Endothelial cell of umbilical vein (primary cell): ENCODE results near the gene EEFSEC. TPM values are rescaled to one million over a fixed set of nuclear protein-coding genes. Genes with fewer than 3 reads are reported as not detected.

ENCODE experiments used
- BruUV-seq: library from RNA; stranded (reverse); fragments of 400-500 nt; replicated peaks from 2 replicates; lab custom pipeline; 2021; lab: Mats Ljungman, UMichigan
- CTCF ChIA-PET: fragments of 300-600, 350-600 bp; sonication (Branson Sonifier 250); formaldehyde crosslinking; loops from one replicate; lab custom pipeline; 2021; ENCODE audit warnings: antibody characterized with exemption, inconsistent platforms; lab: Charles Lee
- POLR2A ChIA-PET: fragments of 300-600, 350-600 bp; sonication (Branson Sonifier 250); formaldehyde crosslinking; loops from one replicate; lab custom pipeline; 2021; ENCODE audit warnings: antibody characterized with exemption, inconsistent platforms; lab: Charles Lee
- DNase-seq: peaks from one replicate; pipeline ENCODE4 v3.0.0-alpha.2; 2011; ENCODE audit warnings: low read depth, low spot score
- FAIRE-seq: peaks from 2 replicates; lab custom pipeline; 2011; peaks lifted over from hg19 to GRCh38; lab: Jason Lieb, UNC
- H2AFZ ChIP-seq: 2 replicates; pipeline ENCODE4 v1.6.0; 2012; ENCODE audit warnings: low read depth, low read length, control low read depth, inconsistent platforms
- H3K27ac ChIP-seq: 2 replicates; pipeline ENCODE4 v1.5.1; 2011; ENCODE audit warnings: low read depth, mild to moderate bottlenecking, control low read depth, low read length, moderate library complexity; ENCODE audit not compliant: insufficient read depth
- H3K27me3 ChIP-seq, 2 experiments: 2 replicates each; pipeline versions ENCODE4 v1.6.0 to v1.6.1; 2011; ENCODE audit warnings: low read length in 2 of 2, mixed read lengths in 1 of 2; ENCODE audit not compliant: control insufficient read depth in 2 of 2, insufficient read depth in 2 of 2
- H3K36me3 ChIP-seq, 2 experiments: 2 replicates in 1 of 2; 3 replicates in 1 of 2; pipeline ENCODE4 v1.5.1; 2011; ENCODE audit warnings: low read length in 2 of 2, mild to moderate bottlenecking in 1 of 2, moderate library complexity in 1 of 2; ENCODE audit not compliant: control insufficient read depth in 2 of 2, insufficient read depth in 2 of 2; ENCODE audit errors: extremely low read depth in 1 of 2
- H3K4me1 ChIP-seq: 3 replicates; pipeline ENCODE4 v1.5.1; 2011; ENCODE audit warnings: mild to moderate bottlenecking, low read length; ENCODE audit not compliant: control insufficient read depth, insufficient read depth; ENCODE audit errors: extremely low read depth
- H3K4me2 ChIP-seq: 2 replicates; pipeline ENCODE4 v1.6.1; 2011; ENCODE audit warnings: low read length, control low read depth, mixed read lengths; ENCODE audit not compliant: insufficient read depth
- H3K4me3 ChIP-seq, 3 experiments: fragments of 200-600 bp in 1 of 3; sonication (generic), shearing (Covaris generic) in 1 of 3; replicated peaks in 1 of 3; 2 replicates each; pipeline ENCODE4 v1.5.1; 2011 to 2016; ENCODE audit warnings: control low read depth in 3 of 3, low read length in 3 of 3, mild to moderate bottlenecking in 2 of 3, inconsistent platforms in 1 of 3, low read depth in 1 of 3, moderate library complexity in 1 of 3; ENCODE audit not compliant: insufficient read depth in 1 of 3
- H3K79me2 ChIP-seq: 2 replicates; pipeline ENCODE4 v1.6.0; 2012; ENCODE audit warnings: low read length, inconsistent platforms; ENCODE audit not compliant: control insufficient read depth, insufficient read depth
- H3K9ac ChIP-seq: replicated peaks from 2 replicates; pipeline ENCODE3; 2011; ENCODE audit warnings: low read length, control low read depth; ENCODE audit not compliant: insufficient read depth; ENCODE audit errors: extremely low read depth
- H3K9me1 ChIP-seq: replicated peaks from 3 replicates; pipeline ENCODE4 v1.6.0; 2011; ENCODE audit warnings: mild to moderate bottlenecking, low read length; ENCODE audit not compliant: control insufficient read depth, insufficient read depth; ENCODE audit errors: extremely low read depth
- H3K9me3 ChIP-seq: replicated peaks from 2 replicates; pipeline ENCODE4 v1.5.1; 2012; ENCODE audit warnings: low read length, inconsistent platforms; ENCODE audit not compliant: control insufficient read depth, insufficient read depth
- H4K20me1 ChIP-seq: replicated peaks from 2 replicates; pipeline ENCODE3; 2011; ENCODE audit warnings: mild to moderate bottlenecking, low read length; ENCODE audit not compliant: control insufficient read depth, insufficient read depth; ENCODE audit errors: extremely low read depth
- CTCF ChIP-seq, 2 donors: IDR thresholded peaks; 1 replicate in 1 of 2; 2 replicates in 1 of 2; pipeline ENCODE4 v1.5.1; 2011; ENCODE audit warnings: low read length in 2 of 2, mild to moderate bottlenecking in 2 of 2, moderate library complexity in 2 of 2, control low read depth in 1 of 2, inconsistent platforms in 1 of 2, low read depth in 1 of 2; ENCODE audit not compliant: insufficient read depth in 1 of 2; ENCODE audit errors: extremely low read depth in 1 of 2
- EZH2 ChIP-seq: IDR thresholded peaks from 2 replicates; pipeline ENCODE4 v1.6.1; 2012; ENCODE audit warnings: borderline replicate concordance, low read depth, mild to moderate bottlenecking, moderate library complexity, low read length, inconsistent platforms; ENCODE audit not compliant: severe bottlenecking
- GATA2 ChIP-seq: IDR thresholded peaks from 2 replicates; pipeline ENCODE4 v1.7.0; 2011; ENCODE audit warnings: low read depth, mild to moderate bottlenecking, moderate library complexity, mixed read lengths, low read length; ENCODE audit not compliant: insufficient read length, insufficient read depth
- JUN ChIP-seq: IDR thresholded peaks from 2 replicates; pipeline ENCODE4 v1.6.1; 2011; ENCODE audit warnings: borderline replicate concordance, low read depth; ENCODE audit not compliant: insufficient read length, insufficient read depth
- POLR2A ChIP-seq: IDR thresholded peaks from 2 replicates; pipeline ENCODE4 v1.6.1; 2012; ENCODE audit warnings: low read depth, mild to moderate bottlenecking, control low read depth, low read length
- dilution Hi-C: fragments of 300-500 bp; cut with MboI; formaldehyde crosslinking; loops from one replicate; pipeline ENCODE4 v1.15.0; 2019; ENCODE audit warnings: low sequenced_read_pairs; ENCODE audit not compliant: extremely low pct_ligation_motif_present
- intact Hi-C: fragments of 100-400 bp; cut with micrococcal nuclease; formaldehyde crosslinking; loops from one replicate; pipeline ENCODE4 v1.10.0; 2022
- polyA plus RNA-seq, 4 experiments: library from polyadenylated mRNA; depleted of rRNA in 3 of 4; stranded (reverse) in 3 of 4; unstranded in 1 of 4; fragments of >200 nt; gene quantifications; 2 replicates each; pipeline versions ENCODE4 v1.2.1 to v1.2.3, GENCODE V29; 2011 to 2012; ENCODE audit warnings: missing spikeins in 1 of 4
- total RNA-seq: library from RNA; stranded (reverse); gene quantifications from 2 replicates; pipeline ENCODE4 v1.2.3, GENCODE V29; 2021

EEFSEC gene
- total and polyA plus RNA-seq, 2 donors (not counting 3 experiments of a cell fraction or from before 2014, with no cell fraction given), result 13.1 to 14.5 TPM

GRCh38 chr3:128280481-128281052 is 127.3 kb downstream of the EEFSEC start:
- Histone ChIP-seq H3K79me2 (no peaks in the 10 kb centered on the region), H3K27me3 (no peaks in the 10 kb centered on the region), H3K4me2 (no peak overlapping the region), H3K9me1 (no peaks in the 10 kb centered on the region), H4K20me1 (no peaks in the 10 kb centered on the region), H3K9ac (no peak overlapping the region), H3K4me3 (no peak overlapping the region), H2AFZ (no peak overlapping the region), H3K4me1 (peaks cover 9% of the 10 kb centered on the region), H3K27ac (no peak overlapping the region), H3K9me3 (no peaks in the 10 kb centered on the region), H3K36me3 (no peaks in the 10 kb centered on the region)
- no TSS peak for BruUV-seq
- CTCF ChIA-PET, result no interaction called here
- no peak for TF ChIP-seq EZH2
- TF ChIP-seq JUN, result no peak
- TF ChIP-seq CTCF (IDR thresholded peaks at IDR 0.05; ENCODE audit: extremely low read depth in 1 of 2, insufficient read depth in 1 of 2, low read depth in 1 of 2, low read length in 2 of 2), result no peak
- no peak for TF ChIP-seq POLR2A
- no peak for TF ChIP-seq GATA2
- intact Hi-C loops, result no loop called here
- no peak for FAIRE-seq
- no peak for DNase-seq
- dilution Hi-C loops, result no loop called here
- POLR2A ChIA-PET, result no interaction called here

GRCh38 chr3:128281056-128281455 is 127.8 kb downstream of the EEFSEC start:
- intact Hi-C loops (no loop called here), dilution Hi-C loops (no loop called here)
- FAIRE-seq (no peak), DNase-seq (no peak)
- no peak overlapping the region for H3K9ac ChIP-seq
- H3K9me1 ChIP-seq, result no peaks in the 10 kb centered on the region
- no peaks in the 10 kb centered on the region for H4K20me1 ChIP-seq
- H3K27ac ChIP-seq, result no peak overlapping the region
- no peak overlapping the region for H3K4me3 ChIP-seq
- H2AFZ ChIP-seq, result no peak overlapping the region
- ChIA-PET CTCF (no interaction called here), POLR2A (no interaction called here)
- no peak overlapping the region for H3K4me2 ChIP-seq
- H3K27me3 ChIP-seq, result no peaks in the 10 kb centered on the region
- no TSS peak for BruUV-seq
- no peaks in the 10 kb centered on the region for H3K9me3 ChIP-seq
- H3K79me2 ChIP-seq, result no peaks in the 10 kb centered on the region
- no peaks in the 10 kb centered on the region for H3K36me3 ChIP-seq
- H3K4me1 ChIP-seq, result peaks cover 8% of the 10 kb centered on the region
- TF ChIP-seq CTCF (IDR thresholded peaks at IDR 0.05; ENCODE audit: extremely low read depth in 1 of 2, insufficient read depth in 1 of 2, low read depth in 1 of 2, low read length in 2 of 2), result no peak
